Kidney tubule cell (primary cell): ENCODE measurements around the gene CD5L.

Experiments
- DNase-seq: peaks from one replicate; pipeline ENCODE4 v3.0.0-alpha.2; 2018; ENCODE audit warnings: low spot score

The CD5L gene

DNA sequence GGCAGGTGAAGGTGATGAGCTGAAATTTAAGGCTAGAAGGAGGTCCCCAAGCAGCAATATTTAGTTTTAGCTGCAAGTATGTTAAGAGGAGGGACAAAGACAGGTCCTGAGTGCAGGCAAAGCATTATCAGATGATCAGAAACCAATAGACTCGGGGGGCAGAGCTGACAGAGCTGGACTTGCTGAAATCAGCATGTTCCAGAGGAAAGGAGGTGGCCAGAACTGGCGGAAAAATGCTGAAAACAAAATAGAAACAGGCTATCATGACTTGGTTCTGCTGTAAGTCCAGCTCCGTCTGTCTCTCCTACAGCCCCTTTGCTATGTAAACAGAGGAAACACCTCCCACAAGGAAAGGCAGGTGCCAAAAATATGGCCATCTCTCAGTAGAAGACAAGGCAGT, at the start of gene CD5L:
Gene CD5L (minus strand): TSS at position 101 of the 400 bp plus-strand sequence. CDS start 107 bp downstream, outside the sequence.
- no peak for DNase-seq

DNA sequence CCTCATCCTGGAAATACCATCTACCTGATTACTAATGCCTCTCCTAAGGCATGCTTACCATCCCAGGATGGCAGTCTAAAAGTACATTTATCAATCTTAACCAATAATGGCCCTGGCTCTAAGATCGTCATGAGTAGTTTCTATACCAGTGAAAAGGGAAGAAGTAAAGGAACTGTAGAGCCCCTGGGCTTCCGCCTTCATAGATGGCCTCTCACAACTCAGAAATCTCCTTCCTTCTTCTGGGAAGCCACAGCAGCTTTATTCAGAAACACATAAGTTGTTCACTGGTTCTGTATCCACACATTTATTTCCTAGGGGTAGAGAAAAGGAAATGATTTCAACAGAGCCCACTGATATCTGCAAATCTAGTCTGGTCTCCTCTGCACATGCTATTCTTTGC, 41.0 kb upstream of the CD5L start:
- DNase-seq, result no peak

GRCh38 chr1:157880621-157881020, 39.0 kb upstream of the CD5L start:
- peak; percentile 38 for DNase-seq

DNA sequence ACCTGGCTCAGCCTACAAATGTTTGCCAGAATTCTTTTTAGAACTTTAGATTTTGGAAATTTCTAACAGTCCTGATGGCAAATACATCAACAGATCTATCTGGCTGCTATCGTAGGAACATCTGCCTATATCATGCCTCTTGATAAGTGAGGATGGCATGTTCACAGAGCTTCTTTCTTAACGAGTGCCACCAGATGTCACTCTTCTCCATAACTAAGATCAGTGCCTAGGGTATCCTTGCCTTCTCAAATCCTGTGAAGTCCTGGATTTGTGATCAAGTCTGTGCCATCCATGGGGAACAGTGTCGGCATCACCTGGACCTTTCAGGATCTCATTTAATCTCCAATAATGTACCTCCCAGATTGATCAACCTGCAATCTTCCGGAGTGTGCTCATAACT, 36.5 kb upstream of the CD5L start:
- DNase-seq, result peak; percentile 60

GRCh38 chr1:157870490-157870889, 28.9 kb upstream of the CD5L start:
- DNase-seq, result no peak

GRCh38 chr1:157868654-157869053, 27.0 kb upstream of the CD5L start:
- no peak for DNase-seq

GRCh38 chr1:157862114-157863070, 20.8 kb upstream of the CD5L start:
- DNase-seq, result peak; percentile 71

GRCh38 chr1:157856538-157856937, 14.9 kb upstream of the CD5L start:
- peak; percentile 15 for DNase-seq

- peak; percentile 87 for DNase-seq
These were observed 10.9 kb upstream of the CD5L start for GRCh38 chr1:157852476-157852875.

DNA sequence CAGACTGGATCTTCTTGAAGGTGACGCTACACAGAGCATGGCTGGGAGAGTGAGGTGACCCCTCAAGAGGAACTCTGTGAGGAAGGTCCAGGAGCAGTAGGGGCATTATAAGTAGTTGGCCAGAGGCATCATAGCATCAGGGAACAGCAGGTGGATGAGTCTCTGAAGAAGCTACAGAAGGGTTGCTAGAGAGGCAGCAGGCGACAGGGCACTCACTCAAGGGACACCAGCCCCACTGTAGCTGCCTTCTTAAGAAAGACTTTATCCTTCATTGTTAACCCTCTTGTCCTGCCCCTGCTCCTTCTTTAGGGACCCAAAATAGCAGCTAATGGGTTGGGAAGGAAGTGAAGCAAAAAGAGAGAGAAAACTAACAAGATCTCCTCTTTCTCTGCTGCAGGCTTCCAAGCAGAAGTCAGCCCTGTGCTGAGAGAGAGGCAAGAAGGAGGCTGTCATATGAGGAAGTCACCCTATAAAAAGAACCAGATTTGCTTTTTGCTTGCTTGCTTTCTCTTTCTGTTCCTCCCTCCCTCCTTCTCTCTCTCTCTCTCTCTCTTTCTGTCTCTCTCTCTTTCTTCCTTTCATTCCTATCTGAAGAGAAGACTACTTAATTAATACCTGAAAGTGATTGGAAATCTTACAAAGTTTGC, 7.7 kb upstream of the CD5L start:
- DNase-seq, result no peak

DNA sequence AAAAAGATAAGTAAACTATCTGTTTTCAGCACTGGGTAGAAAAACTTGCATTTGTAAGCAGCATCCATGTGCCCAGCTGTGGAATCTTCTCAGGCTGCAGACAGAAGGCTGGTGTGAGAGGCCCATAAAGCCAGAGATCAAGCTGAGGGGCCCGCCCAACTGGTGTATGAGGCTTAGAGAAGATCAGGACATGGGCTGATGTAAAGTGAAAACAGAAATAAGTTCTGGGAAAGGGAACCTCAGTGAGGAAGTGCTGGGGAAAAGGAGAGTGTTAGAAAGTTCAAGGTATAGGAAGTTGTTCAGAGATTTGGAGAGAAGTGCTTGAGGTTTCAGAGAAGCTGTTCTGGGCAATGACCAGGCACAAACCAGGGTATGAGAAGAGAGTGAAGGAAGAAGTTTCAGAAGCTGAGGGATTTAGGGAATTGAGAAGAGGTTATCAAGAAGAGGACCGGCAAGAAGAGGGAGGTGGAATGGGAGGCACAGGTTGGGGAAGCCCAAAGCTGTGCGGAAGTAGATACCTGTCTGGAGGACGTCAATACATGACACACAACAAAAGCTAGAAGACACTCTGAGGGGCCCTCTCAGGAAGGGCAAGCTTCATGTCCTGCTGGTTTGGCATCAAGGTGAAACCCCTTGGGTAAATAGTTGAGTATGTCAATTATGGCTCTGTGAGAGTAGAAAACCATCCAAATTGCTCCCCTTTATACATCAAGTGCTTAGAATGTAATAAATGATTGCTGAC, 2.7 kb upstream of the CD5L start:
- DNase-seq, result no peak

DNA sequence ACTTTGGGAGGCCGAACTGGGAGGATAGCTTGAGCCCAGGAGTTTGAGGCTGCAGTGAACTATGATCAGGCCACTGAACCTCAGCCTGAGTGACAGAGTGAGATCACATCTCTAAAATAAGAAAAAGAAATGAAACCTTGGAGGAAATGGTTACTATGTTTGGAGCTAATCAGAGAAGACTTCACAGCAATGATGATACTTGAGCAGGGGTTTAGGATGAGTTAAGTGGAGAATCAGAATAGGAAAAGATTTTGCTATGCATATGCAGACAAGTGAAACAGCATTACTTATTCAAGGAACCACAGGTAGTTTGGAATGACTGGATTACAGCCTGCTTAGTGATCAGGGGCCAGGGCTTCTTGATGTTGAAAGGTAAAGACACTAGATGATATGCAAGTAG, 1.3 kb upstream of the CD5L start:
- no peak for DNase-seq

DNA sequence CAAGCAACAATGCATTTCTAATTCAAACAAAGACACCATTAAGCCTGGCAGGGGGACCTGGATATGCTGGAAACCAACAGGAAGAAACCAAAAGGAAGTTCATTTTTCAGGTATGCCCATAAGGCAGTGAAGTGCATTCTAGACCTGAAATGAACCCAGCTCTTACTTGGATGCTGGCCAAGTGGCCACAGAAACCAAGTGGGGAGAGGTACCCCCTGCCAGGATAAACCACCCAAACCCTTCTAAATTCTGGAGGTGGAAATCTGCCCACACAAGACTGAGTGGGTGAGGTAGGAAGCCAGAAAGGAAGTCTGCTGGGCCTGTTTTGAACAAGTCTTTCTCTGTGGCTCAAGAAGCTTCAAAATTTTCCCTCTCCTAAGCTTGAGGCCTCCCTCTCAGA, 2.6 kb downstream of the CD5L start:
- DNase-seq, result peak; percentile 33

DNA sequence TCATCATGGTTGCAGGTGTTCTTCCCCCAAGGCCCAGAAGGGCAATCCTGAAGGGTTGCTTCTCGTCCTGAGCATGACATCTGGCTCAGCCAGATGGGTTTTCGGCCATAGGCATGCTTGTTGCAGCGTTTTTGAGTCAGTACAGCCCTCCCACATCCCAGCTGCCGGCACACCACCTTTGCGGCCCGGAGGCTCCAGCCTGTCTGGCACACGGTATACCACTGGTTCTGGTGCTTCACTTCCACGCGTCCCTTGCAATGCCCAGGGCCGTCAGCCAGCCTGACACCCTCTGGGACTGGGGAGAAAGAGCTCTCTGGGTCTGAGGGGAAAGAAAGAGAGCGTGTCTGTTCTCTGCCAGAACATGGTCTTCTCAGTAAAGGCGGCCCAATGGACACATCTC, 7.2 kb downstream of the CD5L start:
- no peak for DNase-seq

DNA sequence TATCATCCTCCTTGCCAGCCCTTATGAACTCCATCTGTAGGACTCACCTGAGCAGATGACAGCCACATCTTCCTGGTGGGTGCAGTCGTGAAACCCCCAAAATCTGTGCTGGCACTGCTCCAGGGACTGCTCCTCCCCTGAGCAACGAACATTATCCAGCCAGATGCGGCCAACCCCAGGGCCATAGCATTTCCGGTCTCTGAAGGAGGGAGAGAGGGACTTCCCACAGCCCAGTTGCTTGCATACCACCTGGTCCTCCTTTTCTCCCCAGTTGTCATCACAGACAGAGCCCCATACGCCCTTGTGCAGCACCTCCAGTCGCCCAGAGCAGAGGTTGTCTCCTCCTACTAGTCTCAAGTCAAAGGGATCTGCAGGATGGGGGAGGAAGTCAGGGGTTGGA, 8.5 kb downstream of the CD5L start:
- DNase-seq, result no peak

DNA sequence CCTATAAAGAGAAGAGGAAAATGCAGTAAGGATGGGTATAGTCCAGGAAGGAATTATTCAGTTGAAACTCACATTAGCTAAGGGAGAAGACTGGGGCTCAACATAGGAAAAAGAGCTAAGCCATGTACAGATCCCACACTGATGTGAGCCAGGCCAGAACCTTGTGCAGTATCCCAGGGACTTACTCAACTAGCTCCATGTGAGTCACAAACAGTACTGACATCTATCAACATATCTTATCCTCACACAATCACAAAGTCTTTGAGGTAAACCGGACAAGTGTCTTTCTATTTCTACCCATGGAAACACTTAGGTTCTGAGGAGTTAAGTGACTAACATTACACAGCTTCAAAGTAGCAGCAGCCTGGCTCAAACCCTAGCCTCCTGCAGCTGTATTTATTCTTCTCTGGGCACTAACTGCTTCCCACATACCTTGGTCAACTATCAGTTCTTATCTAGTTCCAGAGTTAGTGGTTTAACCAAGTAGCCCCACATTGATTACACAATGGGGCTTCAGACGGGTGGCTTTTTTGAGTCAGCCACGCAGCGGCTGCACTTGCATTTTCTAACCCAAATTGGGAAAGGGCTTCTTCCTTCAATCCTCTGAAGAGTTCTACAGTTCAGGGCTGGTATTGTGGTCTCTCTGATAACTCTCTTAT, 9.5 kb downstream of the CD5L start:
- no peak for DNase-seq

DNA sequence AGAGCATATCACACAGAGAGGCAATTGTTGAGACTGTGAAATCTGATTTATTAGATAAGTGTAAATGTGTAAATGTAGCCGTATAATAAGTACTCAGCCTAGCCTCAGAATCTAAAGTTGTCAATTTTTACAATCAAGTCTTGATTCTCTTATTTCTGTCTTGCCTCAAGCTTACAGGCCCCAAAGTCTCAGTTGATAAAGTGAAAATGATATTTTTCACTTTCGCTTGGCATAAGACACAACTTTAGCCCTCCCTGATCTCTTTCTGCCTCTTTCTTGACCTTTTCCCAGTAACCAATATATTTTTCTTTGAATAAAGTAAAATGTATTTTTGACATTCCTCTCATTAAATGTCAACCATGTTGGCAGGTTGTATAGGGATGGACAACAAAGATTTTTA, 10.7 kb downstream of the CD5L start:
- DNase-seq, result no peak

DNA sequence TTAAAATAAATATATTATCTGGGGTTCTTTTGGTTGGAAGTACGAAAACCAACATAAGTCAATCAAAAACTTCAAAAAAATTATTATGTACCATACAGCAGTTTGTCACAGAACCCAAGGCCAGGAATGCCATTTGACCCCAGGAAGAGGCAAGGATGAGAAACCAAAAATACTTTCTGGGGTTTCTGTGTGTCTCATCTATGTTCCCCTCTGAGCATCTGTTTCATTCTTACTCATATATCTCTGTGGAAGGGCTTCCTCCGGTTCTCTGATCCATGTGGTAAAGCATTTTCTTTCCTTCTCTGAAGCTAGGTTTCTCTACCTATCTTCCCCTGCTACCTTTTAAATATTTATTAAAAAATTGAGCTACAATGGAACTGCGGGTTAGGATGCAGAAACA, 11.9 kb downstream of the CD5L start:
- DNase-seq, result no peak

DNA sequence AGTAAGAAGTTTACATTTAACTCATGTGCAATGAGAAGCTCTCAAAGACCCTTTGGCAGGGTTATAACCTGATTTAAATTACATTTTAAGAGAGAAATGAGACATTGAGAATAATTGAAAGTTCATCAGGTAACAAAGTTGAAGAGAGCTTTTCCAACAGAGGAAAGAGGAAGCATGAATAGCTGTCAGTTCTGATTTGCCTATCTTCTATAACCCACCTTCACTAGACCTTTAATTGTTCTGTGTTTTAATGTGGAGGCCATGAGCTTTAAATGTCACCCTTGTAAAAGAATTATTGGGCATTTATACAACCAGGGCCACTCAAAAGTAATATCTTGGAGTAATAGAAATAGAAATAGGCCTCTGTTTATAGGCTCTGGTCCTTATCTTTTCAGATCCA, 12.4 kb downstream of the CD5L start:
- DNase-seq, result no peak

DNA sequence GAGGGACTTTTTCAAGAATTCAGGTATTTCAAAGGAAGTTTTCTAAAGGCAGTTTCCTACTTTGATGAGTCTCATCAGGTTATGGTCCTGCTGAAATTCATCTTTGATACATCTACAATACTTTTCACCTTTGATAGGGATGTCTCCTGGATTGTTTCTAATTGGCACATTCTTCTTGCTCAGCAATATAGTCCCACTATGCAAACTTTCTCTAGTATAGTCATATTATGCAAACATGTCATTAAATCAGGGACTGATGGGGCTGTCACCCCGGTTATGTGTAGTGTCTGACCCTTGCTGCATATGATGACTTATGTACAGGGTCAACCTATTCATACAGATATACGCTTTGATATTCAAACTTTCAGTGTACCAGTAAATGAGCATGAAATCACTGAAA, 21.3 kb downstream of the CD5L start:
- DNase-seq, result no peak

GRCh38 chr1:157819896-157820295, 21.7 kb downstream of the CD5L start, which contains the start of gene FCRL1:
FCRL1 (minus strand) TSS chr1:157820120; CDS start chr1:157820037, 83 bp downstream.
- no peak for DNase-seq

- no peak for DNase-seq
These were observed 22.4 kb downstream of the CD5L start for GRCh38 chr1:157819215-157819614.
